ENCODE data around the gene MPPED1.

The MPPED1 gene

DNA sequence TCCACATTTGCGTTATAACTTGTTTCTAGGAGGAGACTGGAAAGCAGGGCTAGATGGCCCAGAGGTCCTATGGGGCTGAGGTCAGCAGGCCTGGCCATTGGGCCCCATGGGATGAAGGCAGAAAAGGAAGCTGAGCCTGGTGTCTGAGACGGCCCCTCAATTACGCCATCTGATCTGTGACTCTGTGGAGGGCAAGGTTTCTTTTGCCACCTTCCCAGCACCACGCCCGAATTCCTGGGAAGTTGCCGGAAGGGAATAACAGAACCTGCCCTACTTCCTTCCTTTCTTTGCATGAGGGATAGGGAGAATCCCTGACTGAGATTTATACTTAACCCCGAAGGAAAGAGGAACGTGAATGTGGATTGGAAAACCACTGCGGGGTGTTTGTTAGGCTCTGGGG is 118.1 kb downstream of the MPPED1 start:
- DNase-seq = no peak

GRCh38 chr22:43530349-43531201 is 118.8 kb downstream of the MPPED1 start:
- DNase-seq = no peak

DNA sequence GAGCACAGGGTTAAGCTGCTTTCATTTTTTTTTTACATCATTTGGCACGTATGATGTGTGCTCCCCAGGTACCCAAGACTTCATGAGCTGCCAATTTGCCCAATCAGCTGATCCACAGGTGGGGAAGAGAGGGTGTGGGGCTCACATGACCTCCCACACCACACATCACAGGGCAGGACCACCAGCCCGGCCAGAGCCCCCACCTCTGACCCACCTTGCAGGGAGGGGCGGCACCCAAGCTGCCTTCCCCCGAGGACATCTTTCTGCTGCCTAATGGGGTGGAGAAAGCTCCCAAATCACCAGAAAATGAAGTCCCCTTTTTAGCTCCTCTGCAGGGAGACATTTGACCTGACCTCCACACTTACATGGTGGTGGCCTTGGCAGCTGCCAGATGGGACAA is 119.8 kb downstream of the MPPED1 start:
- no peak for DNase-seq

GRCh38 chr22:43532301-43533155 is 120.7 kb downstream of the MPPED1 start:
- DNase-seq = no peak

- no peak for DNase-seq
These were observed 121.3 kb downstream of the MPPED1 start for GRCh38 chr22:43533156-43533530.

- no peak for DNase-seq
These were observed 122.0 kb downstream of the MPPED1 start for GRCh38 chr22:43533656-43534428.

GRCh38 chr22:43534916-43535315 is 123.1 kb downstream of the MPPED1 start:
- no peak for DNase-seq

- no peak for DNase-seq
These were observed 123.5 kb downstream of the MPPED1 start for GRCh38 chr22:43535336-43535735.

GRCh38 chr22:43535741-43536140 is 123.9 kb downstream of the MPPED1 start:
- DNase-seq = no peak

GRCh38 chr22:43537019-43537585 is 125.3 kb downstream of the MPPED1 start:
- no peak for DNase-seq

GRCh38 chr22:43539572-43540528 is 128.0 kb downstream of the MPPED1 start:
- no peak for DNase-seq

GRCh38 chr22:43540529-43540923 is 128.7 kb downstream of the MPPED1 start:
- DNase-seq = no peak

DNA sequence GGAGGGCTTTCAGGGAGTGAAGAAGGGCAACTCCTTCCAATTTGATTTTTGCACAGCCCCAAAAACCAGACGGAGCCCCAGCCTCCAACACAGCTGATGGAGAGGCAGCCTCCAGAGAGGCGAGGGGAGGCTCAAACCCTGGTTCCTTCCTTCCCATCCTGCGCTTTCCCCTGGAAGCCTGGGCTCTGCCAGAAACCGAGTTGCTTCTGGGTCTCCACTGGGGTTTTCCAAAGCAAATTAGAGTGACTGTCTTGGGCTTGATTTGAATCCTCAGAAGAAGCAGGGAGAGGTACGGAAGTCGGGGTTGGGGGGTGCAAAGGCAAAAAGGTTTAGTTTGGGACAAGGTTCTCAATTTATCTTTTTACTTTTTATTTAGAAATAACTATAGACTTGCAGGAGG is 129.2 kb downstream of the MPPED1 start:
- no peak for DNase-seq

DNA sequence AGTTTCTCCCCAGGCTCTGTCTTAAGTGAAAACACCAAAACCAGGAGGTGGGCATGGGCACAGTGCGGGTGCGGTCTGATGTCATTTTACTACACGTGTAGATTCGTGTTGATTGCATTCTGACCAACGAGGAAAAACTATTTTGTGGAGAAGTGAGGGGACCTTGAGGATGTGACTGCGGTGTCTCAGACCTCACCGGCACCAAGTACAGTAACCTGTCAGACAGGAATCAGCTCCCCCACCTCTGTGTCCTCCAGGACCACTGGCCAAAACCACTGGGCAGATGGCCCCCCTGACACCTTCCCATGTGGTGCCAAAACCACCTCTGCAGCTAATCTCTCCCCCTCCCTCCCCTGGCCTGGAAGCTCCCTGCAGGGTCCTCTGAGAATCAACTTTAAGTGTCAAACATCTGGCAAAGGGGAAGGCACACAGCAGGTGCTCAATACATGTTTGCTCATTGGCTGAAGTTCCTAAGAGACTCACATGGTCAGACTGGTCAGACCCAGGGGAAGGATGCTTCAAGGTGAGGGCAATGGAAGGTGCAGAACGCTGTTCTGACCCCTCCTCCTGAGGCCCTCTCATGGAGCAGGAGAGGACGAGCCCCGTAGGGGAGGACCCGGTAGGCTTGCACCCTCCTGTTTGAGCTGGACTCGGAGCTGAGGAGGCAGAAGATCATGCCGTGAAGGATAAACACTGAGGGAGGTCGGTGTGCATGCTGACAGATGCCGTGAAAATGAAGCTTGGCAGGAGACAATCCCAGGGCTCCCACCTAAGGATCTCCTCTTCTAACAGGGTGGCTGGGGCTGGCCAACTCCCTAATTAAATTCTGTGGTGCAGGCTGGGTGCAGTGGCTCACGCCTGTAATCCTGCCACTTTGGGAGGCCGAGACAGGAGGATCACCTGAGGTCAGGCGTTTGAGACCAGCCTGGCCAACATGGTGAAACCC is 129.9 kb downstream of the MPPED1 start:
- no peak for DNase-seq

DNA sequence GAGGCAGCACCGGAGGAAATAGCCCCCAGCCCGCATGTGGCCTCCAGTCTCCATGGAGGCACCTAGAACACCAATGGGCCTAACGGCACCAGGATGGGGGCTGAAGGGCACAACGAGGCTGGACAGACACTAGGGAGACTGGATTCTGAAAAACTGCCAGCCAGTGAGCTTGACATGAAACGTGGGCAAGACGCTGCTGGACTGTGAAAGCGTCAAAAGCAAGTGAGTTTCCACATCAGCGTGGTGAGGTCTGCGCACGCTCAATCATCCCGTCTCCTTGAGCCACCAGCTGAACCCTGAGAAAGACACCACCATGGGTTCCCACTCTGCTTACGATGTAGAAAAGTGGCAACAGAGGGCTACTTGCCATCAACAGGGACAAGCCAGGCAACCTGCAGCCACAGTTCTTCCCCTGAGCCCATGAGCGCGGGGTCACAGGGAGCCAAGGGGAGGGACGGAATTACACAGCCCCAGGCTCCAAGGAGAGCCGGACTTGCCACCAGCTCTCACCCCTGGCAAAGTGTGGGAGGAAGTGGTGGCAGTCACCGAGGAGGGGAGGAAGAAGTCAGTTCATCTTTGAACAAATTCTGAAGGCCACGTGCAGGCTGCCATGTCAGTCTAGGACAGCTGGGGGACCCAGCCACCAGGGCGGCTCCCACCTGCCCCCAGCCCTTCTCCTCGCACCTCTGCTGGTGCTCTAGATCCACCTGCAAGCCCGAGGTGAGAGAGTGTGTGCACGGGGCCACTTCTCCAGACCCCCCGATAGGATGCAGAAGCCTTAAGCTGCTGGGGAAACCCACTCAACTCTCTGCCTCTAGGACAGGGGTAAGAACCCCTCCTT is 131.1 kb downstream of the MPPED1 start:
- DNase-seq = no peak

- DNase-seq = no peak
These were observed 131.9 kb downstream of the MPPED1 start for GRCh38 chr22:43543522-43544288.

DNA sequence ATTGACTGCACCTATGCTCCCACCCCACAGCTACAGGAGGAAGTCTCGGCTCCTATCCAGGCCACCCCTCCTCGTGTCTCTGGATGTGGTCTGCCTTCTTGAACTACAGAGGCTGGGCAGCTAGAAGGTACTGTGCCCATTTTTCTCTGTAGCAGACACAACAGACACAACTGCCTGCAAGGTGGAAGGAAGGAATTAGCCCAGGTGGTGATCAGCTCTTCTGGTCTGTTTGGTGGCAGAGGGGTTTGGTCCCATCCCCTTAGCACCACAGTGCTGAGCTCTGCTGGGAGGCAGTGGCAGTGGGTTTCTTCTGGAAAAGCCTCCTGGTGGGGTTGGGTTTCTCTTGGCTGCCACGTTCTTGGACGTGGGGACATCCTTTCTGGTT is 132.5 kb downstream of the MPPED1 start:
- no peak for DNase-seq

- no peak for DNase-seq
These were observed 134.4 kb downstream of the MPPED1 start for GRCh38 chr22:43546186-43546585.

Measured in activated effector memory CD4-positive, alpha-beta T cell treated with Interleukin-2 at 50 U/mL for 16 hours (primary cell).